Kidney (tissue), 14 donors: ENCODE data around the gene STX11. TPM values are rescaled to one million over a fixed set of nuclear protein-coding genes. Genes with fewer than 3 reads are reported as not detected.

ENCODE experiments used
- DNase-seq, 5 donors: peaks; one replicate each; pipeline ENCODE4 v3.0.0-alpha.2; 2013 to 2020
- FAIRE-seq: peaks from 2 replicates; lab custom pipeline; 2012; peaks lifted over from hg19 to GRCh38; lab: Jason Lieb, UNC
- H3K27ac ChIP-seq, 2 donors: one replicate each; pipeline ENCODE4 v1.7.0; 2013; ENCODE audit warnings: low read depth in 2 of 2, low read length in 2 of 2, inconsistent platforms in 1 of 2
- H3K27me3 ChIP-seq: one replicate; pipeline ENCODE4 v1.7.1; 2013; ENCODE audit warnings: low read length, inconsistent platforms; ENCODE audit not compliant: control insufficient read depth, insufficient read depth
- H3K36me3 ChIP-seq, 3 donors: one replicate each; pipeline versions ENCODE4 v1.7.0 to v1.7.1; 2013; ENCODE audit warnings: low read length in 3 of 3, control low read depth in 1 of 3, inconsistent platforms in 1 of 3; ENCODE audit not compliant: insufficient read depth in 3 of 3, control insufficient read depth in 2 of 3
- H3K4me1 ChIP-seq, 3 donors: one replicate each; pipeline versions ENCODE4 v1.7.0 to v1.7.1; 2013; ENCODE audit warnings: low read length in 3 of 3, inconsistent platforms in 1 of 3, low read depth in 1 of 3; ENCODE audit not compliant: control insufficient read depth in 2 of 3, insufficient read depth in 2 of 3
- H3K4me3 ChIP-seq, 3 donors: one replicate each; pipeline versions ENCODE4 v1.7.0 to v1.8.1; 2013; ENCODE audit warnings: low read length in 3 of 3, control low read depth in 1 of 3, inconsistent platforms in 1 of 3
- H3K9ac ChIP-seq, 3 donors: one replicate each; pipeline versions ENCODE4 v1.7.0 to v1.7.1; 2013; ENCODE audit warnings: low read length in 3 of 3, control low read depth in 1 of 3, inconsistent platforms in 1 of 3
- H3K9me3 ChIP-seq, 3 donors: one replicate each; pipeline versions ENCODE4 v1.7.0 to v1.7.1; 2013; ENCODE audit warnings: low read length in 3 of 3, control low read depth in 1 of 3, inconsistent platforms in 1 of 3; ENCODE audit not compliant: control insufficient read depth in 2 of 3, insufficient read depth in 1 of 3
- CTCF ChIP-seq: IDR thresholded peaks from 3 replicates; pipeline ENCODE4 v1.5.1; 2012; ENCODE audit warnings: mild to moderate bottlenecking, moderate library complexity, borderline replicate concordance; ENCODE audit not compliant: insufficient read depth; ENCODE audit errors: extremely low read depth
- intact Hi-C: fragments of 100-400 bp; cut with DNase I; formaldehyde crosslinking; loops from one replicate; pipeline ENCODE4 v1.11.1; 2022
- polyA plus RNA-seq: library from polyadenylated mRNA; stranded (reverse); fragments of 350-450 nt; fragmentation: Illumina TruSeq; extraction: RNeasy Lipid Tissue Mini Kit (QIAGEN cat#74804); gene quantifications from one replicate; pipeline ENCODE4 v1.2.3, GENCODE V29; 2014; ENCODE audit warnings: low read depth, low replicate concordance; ENCODE audit not compliant: insufficient read depth
- total RNA-seq: library from RNA; stranded (reverse); fragmentation: NEBNext Ultra II Directional; extraction: Animal tissue kit (Norgen Biotek cat#: 25700); gene quantifications from one replicate; pipeline ENCODE4 v1.2.1, GENCODE V29; 2021
- donor health status: control.
- donor health status: control.
- donor health status: control.
- donor health status: control.
- donor health status: control.
- donor health status: DM: yes; HTN: yes; CAD: no.
- donor health status: Normal renal cell carcinoma (clear cell type).

STX11 gene
- total and polyA plus RNA-seq, 2 donors from 2014 or later: 2.0 to 6.7 TPM

GRCh38 chr6:144195671-144196270 lies 45.5 kb downstream of the STX11 start:
- DNase-seq (no peak), FAIRE-seq (no peak)
- intact Hi-C loops: no loop called here

GRCh38 chr6:144197919-144198318 lies 47.6 kb downstream of the STX11 start:
- no peaks in the 10 kb centered on the region for H3K36me3 ChIP-seq
- FAIRE-seq (no peak), DNase-seq (no peak)
- H3K27me3 ChIP-seq: no peaks in the 10 kb centered on the region
- intact Hi-C loops: no loop called here
- H3K9ac ChIP-seq: no peak overlapping the region
- no peaks in the 10 kb centered on the region for H3K4me1 ChIP-seq
- no peak for TF ChIP-seq CTCF
- H3K9me3 ChIP-seq: peaks cover 0 to 8% (median 0%) of the 10 kb centered on the region in 3 donors
- H3K27ac ChIP-seq: no peak overlapping the region
- no peak overlapping the region for H3K4me3 ChIP-seq

More at GRCh38 chr6:144195671-144196270, 45.5 kb downstream of the STX11 start:
- no peaks in the 10 kb centered on the region for H3K27me3 ChIP-seq
- H3K36me3 ChIP-seq: no peaks in the 10 kb centered on the region
- no peak for TF ChIP-seq CTCF
- H3K27ac ChIP-seq: no peak overlapping the region
- no peaks in the 10 kb centered on the region for H3K9me3 ChIP-seq
- H3K4me1 ChIP-seq: no peaks in the 10 kb centered on the region
- no peak overlapping the region for H3K9ac ChIP-seq
- no peak overlapping the region for H3K4me3 ChIP-seq

- no peak for TF ChIP-seq CTCF
- no peak for FAIRE-seq
- Histone ChIP-seq H3K27me3 (no peaks in the 10 kb centered on the region), H3K36me3 (no peaks in the 10 kb centered on the region), H3K9ac (no peak overlapping the region), H3K4me1 (no peaks in the 10 kb centered on the region), H3K27ac (no peak overlapping the region), H3K9me3 (peaks cover 0 to 14% (median 2%) of the 10 kb centered on the region in 3 donors), H3K4me3 (no peak overlapping the region)
- intact Hi-C loops: no loop called here
- DNase-seq: no peak
Observed at GRCh38 chr6:144202879-144203468, 52.7 kb downstream of the STX11 start.
